Occipital lobe (tissue), 2 donors: ENCODE data around the gene TAS1R1. TPM values are rescaled to one million over a fixed set of nuclear protein-coding genes. Genes with fewer than 3 reads are reported as not detected.

Experiments used
- DNase-seq: peaks from one replicate; lab custom pipeline; 2025; lab: John Stamatoyannopoulos, UW
- total RNA-seq: library from RNA; depleted of rRNA; stranded (reverse); fragments of >200 nt; gene quantifications from one replicate; pipeline ENCODE4 v1.2.3, GENCODE V29; 2014

The TAS1R1 gene
- not detected for total RNA-seq

DNA sequence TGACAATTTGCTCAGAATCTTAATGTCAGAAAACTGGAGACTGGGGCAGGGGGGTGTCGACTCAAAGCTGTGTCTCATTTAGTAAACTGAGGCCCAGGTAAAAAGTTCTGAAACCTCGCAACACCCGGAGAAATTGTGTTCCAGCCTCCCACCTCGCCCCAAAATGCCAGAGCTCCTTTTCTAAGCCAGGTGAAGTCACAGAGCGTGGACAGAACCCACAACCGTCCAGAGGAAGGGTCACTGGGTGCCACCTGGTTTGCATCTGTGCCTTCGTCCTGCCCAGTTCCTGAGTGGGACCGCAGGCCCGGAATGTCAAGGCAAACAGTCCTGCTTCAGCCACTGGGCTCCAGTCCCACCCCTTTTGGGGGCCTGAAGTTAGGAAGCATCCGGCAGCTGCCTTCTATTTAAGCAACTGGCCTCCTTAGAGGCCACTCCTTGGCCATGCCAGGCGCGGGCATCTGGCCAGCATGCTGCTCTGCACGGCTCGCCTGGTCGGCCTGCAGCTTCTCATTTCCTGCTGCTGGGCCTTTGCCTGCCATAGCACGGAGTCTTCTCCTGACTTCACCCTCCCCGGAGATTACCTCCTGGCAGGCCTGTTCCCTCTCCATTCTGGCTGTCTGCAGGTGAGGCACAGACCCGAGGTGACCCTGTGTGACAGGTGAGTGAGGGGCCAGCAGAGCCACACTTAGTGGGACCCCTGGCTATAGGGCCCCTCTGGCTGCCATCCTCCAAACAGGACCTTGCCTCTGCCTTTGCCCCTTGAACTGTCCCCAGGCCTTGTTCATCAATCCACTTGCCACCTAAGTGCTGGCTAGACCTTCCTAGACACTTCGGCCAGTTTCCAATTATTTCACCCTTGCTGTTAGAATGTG lies at the start of gene TAS1R1:
TSS of gene TAS1R1 (plus strand) at position 401 of the 872 bp plus-strand sequence. CDS start at position 468, 67 bp downstream.
- no peak for DNase-seq

DNA sequence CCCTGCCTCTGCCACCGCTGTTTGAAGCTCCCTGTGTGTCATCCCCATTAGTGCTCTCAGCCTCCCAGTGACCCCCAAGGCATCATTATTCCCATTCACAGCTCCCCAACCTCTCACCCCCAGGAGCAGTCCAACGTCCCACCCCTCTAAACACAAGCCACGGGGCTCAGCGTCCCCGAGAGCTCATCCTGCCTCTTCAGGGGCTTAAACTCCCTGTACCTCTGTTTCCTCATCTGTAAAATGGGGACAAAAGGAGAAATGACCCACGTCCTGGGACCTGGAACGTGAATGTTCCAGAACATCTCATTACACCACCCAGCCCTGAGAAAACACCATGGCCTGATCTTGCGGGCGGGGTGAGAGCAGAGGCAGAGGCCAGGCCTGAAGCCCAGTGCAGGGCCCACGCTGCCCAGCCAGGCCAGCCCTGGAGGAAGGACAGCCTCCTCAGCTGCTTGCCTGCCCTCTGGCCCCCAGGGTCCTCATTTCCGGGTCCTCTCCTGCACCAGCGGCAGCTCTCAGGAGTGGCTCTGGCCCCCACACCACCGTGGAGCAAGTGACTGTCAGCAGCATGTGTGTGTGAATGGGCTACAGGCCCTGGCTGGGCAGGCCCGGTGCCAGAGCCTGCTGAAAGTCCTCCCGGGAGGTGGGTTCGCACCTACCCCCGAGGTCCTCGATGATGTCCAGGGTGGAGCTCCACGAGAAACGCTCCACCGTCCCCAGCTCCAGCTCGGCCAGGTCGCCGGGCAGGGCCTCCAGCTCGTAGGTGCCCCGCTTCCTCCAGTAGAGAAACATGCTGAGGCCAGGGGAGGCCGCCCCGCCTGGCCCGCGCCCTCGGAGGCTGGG lies 49.5 kb upstream of the TAS1R1 start:
- DNase-seq, result no peak

DNA sequence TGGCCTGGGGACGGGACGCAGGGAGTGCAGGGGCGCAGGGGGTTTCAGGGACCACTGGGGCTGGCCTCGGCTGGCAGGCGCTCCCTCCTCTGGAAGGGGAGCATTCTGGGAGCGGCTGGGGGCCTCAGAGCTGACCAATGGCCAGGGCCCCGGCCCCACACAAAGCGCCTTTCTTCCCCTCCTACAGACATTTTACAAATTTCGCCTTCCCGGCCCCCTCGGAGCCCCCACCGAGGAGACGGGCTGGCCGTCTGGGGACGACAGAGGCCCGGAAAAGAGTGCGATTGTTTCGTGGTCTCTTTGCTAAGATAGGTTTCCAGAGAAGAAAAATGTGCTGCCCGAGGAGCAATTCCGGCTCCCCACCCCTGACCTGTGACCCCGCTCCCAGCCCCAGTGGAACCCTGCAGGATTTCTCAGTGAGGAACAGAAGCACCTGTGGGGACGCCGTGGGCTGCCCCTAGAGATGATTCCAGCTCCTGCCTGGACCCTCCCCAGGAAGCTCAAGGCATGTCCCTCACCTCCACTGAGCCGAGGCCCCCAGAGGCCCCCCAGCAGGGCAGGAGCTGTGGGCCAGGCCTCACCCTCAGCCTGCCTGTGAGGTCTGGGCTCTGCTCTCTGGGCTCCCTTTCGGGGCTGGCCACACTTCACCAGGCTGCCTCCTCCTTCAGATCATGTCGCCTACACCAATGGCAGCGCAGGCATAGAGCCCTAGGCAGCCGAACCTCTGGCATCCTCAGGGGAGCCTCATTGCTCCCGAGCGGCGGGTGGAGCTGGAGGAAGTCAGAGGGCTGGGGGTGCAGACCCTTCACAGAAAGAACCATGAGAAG lies 48.7 kb upstream of the TAS1R1 start:
- DNase-seq, result no peak

GRCh38 chr1:6507037-6507428 lies 48.1 kb upstream of the TAS1R1 start:
- DNase-seq, result no peak

GRCh38 chr1:6507461-6507911 lies 47.6 kb upstream of the TAS1R1 start:
- DNase-seq, result no peak

DNA sequence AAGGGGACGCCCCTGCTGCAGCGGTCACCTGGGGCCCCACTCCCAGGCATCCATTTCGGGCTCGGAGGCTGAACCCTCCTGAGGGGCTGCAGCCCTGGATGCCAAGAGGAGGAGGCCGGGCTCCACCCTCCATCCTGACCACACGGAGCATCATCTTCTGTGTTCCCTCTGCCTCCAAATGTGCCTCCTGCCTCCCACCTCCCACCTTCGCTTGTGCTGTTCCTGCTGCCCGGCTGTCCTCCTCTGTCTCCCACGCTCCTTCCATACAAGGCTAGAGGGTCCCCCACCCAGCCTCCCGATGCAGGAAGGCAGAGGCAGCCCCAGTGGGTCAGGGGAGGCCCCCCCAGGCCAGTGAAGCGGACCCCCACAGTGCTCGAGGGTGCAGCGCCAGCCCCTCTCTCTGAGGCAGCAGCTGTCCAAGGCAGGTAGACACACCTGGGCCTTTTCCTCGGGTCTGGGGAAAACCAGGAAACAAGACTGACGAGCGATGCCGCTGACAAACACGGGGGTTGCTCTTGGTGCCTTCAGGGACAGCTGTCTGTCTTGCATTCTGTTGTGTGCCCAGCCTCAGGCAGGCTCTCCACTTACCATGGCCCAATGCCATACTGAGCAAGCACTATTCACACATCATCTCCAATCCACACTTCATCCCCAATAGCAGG lies 46.8 kb upstream of the TAS1R1 start:
- no peak for DNase-seq

- DNase-seq, result no peak
Measured at GRCh38 chr1:6508816-6509189, 46.3 kb upstream of the TAS1R1 start.

DNA sequence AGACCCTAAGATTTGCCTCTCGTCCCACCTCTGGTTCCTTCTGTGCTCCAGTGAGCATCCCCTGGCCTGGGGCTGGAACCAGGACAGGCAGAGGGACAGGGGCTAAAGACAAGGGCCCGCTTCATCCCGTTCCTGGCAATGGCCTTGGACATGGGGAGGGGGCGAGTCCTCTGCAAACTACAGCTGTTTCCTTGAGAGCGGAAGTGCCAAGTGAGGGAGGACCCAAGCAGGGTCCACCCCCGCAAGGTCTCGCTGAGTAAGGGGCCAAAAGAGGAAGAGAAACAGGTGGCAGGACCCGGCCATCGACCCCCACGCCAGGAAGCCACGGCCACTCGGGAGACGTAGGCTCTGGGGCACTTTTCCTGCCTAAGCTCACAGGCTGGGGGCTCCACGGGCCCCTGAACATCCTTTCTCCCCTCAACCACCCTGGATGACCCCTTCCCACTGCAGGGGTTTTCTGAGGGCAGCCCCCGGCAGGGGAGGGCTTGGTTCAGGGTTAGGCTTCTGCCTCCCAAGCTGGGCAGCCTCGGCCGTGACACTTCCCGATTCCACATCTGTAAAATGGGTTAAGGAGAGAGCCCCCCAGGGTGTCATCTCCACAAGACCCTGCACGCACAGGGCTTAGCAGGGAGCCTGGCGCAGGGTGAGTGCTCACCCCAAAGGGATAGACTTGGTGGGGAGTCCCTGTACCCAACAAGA lies 45.7 kb upstream of the TAS1R1 start:
- DNase-seq, result no peak

- DNase-seq, result no peak
Measured at GRCh38 chr1:6509919-6510291, 45.2 kb upstream of the TAS1R1 start.

GRCh38 chr1:6510493-6510892 lies 44.6 kb upstream of the TAS1R1 start:
- no peak for DNase-seq

- DNase-seq, result no peak
Measured at GRCh38 chr1:6511056-6511455, 44.1 kb upstream of the TAS1R1 start.

DNA sequence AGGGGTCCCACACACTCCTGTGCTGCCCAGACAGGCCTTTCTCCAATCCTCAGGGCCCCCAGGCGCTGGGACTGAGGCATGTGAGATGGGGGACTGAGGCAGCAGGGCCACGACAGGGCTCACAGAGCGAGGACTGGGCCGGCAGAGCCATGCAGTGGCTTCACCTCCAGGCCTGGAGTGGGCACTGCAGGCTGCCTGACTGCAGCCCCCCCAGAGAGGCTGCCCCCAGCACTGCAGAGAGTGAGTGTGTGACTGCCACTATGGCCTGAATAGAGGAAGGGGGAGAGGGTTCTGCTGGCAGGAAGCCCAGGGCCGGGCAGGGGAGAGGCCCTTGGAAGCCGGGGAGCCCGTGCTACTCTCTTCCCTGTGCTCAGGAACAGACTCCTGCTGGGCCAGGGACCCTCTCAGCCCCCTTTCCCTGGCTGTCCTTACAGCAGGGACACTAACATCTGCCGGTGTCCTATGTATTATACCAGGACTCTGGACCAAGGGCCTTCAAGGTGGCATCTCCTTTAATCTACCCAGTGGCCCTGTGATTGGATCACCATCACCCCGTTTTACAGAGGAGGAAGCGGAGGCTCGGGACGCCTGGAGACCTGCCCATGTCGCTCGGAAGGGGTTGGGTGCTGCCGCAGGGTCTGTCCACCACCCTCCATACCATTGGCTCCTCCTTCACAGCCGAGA lies 43.4 kb upstream of the TAS1R1 start:
- DNase-seq, result no peak

DNA sequence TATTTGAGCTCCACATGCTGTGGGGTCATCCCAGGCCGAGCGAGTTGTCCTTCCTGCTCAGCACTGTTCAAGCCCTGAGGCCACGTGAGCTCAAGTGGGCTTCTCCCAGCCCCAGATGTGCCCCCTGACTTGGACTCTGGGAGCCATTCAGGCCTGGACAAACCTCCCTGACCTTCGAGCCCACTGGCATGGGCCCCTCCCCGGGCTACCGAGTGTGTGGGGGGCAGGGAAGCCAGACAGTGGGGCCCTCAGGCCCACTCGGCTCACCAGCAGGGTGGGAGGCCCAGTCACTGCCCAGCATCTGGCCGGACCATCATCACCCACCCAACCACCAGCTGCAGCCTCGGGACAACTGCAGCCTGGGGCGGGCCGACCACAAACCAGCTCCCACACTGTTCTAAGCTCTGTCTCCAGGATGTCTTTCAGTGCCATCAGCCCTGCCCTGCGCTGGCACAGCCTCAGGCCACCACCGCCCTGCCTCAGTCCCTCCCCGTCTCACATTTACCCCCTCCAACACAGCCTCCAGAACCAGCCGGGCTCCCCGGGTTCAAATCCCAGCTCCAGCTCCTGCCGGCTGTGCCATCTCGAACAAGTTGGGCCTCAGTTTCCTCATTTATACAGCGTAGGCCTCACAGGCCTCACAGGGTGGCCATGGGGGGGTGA lies 42.7 kb upstream of the TAS1R1 start:
- no peak for DNase-seq

GRCh38 chr1:6512908-6513280 lies 42.2 kb upstream of the TAS1R1 start:
- no peak for DNase-seq

DNA sequence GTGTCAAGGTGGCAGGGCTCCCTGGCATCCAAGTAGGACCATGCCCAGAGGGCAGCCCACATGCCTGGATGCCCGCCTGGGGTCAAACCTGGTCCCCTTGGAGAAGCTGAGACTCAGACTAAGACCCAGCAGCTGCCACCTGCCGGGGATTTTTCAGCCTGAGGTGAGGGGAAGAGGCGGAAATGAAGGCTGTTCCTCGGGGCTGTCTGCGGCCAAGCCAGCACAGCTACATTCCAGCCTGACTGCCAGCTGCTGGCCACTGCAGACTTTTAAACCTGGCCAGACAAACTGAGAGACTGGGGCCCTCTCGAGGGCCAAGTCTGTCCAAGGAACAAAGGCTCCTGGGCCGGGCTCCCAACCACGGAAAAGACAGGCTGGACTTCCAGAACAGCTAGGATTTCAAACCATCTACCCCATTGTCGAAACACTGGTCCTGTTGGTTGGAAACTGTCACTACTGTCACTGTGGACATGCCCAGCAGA lies 41.7 kb upstream of the TAS1R1 start:
- DNase-seq, result no peak

- DNase-seq, result no peak
Measured at GRCh38 chr1:6515771-6516170, 39.3 kb upstream of the TAS1R1 start.

DNA sequence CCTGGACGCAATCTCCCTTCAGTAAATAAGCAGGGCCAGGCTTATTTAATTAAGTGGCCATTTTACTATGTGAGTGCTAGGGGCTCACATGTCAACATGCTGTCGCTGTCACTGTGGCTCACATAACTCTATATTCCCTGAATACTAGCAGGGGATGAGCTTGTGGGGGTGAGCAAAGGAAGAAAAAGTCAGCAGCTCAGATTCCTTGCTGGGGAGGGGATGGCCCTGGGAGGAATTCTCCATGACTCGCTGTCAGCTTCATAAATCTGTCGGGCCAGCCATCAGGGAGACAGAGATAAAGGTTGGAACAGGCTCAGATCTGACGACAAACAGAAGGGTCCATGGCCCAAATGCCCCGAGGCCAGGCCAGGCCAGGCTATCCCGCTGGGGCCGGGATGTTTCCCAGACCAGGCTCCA lies 37.7 kb upstream of the TAS1R1 start:
- DNase-seq, result no peak

- DNase-seq, result no peak
Measured at GRCh38 chr1:6519491-6519934, 35.6 kb upstream of the TAS1R1 start.
